Measurements from ENCODE around the gene APOL6. TPM values are rescaled to one million over a fixed set of nuclear protein-coding genes. Genes with fewer than 3 reads are reported as not detected.

Gene APOL6
- polyA plus RNA-seq, 1 donor (not counting 4 experiments of a cell fraction or from before 2014, with no cell fraction given) = 4.2 TPM

- Histone ChIP-seq H3K4me2 (ENCODE audit: control insufficient read depth, extremely low read depth, insufficient read depth, low read depth, low read length) (no peak overlapping the region), H3K27me3 (ENCODE audit: control insufficient read depth, extremely low read depth, insufficient read depth, low read length) (no peaks in the 10 kb centered on the region), H2AFZ (ENCODE audit: control insufficient read depth, low read length) (no peak overlapping the region), H3K4me3 (ENCODE audit: control insufficient read depth in 2 of 3, extremely low read depth in 1 of 3, insufficient read depth in 2 of 3, low read depth in 1 of 3, low read length in 3 of 3) (no peak overlapping the region), H3K9ac (ENCODE audit: control insufficient read depth, extremely low read depth, insufficient read depth, low read length) (no peak overlapping the region), H3K27ac (ENCODE audit: control insufficient read depth, insufficient read depth, low read length) (no peak overlapping the region), H3K4me1 (ENCODE audit: control insufficient read depth, extremely low read depth, insufficient read depth, low read length) (peaks cover 8% of the 10 kb centered on the region), H3K9me3 (ENCODE audit: control insufficient read depth, low read depth, low read length) (no peaks in the 10 kb centered on the region), H3K36me3 (ENCODE audit: control insufficient read depth in 2 of 2, extremely low read depth in 1 of 2, insufficient read depth in 2 of 2, low read length in 2 of 2) (no peaks in the 10 kb centered on the region), H3K79me2 (ENCODE audit: control insufficient read depth, insufficient read depth, low read length) (no peaks in the 10 kb centered on the region), H3K9me1 (ENCODE audit: control insufficient read depth, extremely low read depth, insufficient read depth, low read length) (no peaks in the 10 kb centered on the region), H4K20me1 (ENCODE audit: control insufficient read depth, extremely low read depth, insufficient read depth, low read length) (no peaks in the 10 kb centered on the region)
- dilution Hi-C loops (cut with MboI; ENCODE audit: extremely low pct_ligation_motif_present, low sequenced_read_pairs) = no loop called here
- FAIRE-seq = peak; percentile 48
- TF ChIP-seq, protein P1, sequence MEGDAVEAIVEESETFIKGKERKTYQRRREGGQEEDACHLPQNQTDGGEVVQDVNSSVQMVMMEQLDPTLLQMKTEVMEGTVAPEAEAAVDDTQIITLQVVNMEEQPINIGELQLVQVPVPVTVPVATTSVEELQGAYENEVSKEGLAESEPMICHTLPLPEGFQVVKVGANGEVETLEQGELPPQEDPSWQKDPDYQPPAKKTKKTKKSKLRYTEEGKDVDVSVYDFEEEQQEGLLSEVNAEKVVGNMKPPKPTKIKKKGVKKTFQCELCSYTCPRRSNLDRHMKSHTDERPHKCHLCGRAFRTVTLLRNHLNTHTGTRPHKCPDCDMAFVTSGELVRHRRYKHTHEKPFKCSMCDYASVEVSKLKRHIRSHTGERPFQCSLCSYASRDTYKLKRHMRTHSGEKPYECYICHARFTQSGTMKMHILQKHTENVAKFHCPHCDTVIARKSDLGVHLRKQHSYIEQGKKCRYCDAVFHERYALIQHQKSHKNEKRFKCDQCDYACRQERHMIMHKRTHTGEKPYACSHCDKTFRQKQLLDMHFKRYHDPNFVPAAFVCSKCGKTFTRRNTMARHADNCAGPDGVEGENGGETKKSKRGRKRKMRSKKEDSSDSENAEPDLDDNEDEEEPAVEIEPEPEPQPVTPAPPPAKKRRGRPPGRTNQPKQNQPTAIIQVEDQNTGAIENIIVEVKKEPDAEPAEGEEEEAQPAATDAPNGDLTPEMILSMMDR (optimal IDR thresholded peaks at IDR 0.05 in 1 of 3, IDR thresholded peaks at IDR 0.05 in 1 of 3, conservative IDR thresholded peaks at IDR 0.05 in 1 of 3; ENCODE audit: extremely low read depth in 1 of 3, insufficient read depth in 2 of 3, low read length in 3 of 3) = no peak
- TF ChIP-seq EZH2 (IDR thresholded peaks at IDR 0.05; ENCODE audit: low read length) = no peak
- no peak for DNase-seq (ENCODE audit: low read depth, low spot score)
Observed at GRCh38 chr22:35643991-35644390, 4.3 kb upstream of the APOL6 start.

DNA sequence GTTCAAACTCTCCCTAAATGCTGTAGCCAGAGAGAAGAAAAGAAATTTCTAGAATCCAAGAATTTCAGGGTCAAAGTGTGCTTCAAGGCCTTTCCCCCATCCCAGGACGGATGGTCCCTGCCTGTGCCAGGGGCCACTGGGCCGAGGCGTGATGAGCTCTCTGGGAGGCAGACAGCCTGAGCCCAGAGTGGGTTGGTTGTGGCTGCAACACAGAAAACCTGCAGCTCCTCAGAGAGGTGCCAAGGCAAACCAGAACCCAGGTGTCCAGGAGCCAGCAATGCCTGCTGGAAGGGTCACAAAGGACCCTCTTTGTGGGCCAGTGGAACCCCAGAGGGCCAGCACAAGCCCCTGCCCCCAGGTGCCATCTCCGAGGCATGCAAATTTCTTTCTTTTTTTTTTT, 2.6 kb upstream of the APOL6 start:
- no peak overlapping the region for H2AFZ ChIP-seq (ENCODE audit: control insufficient read depth, low read length)
- no peak overlapping the region for H3K27ac ChIP-seq (ENCODE audit: control insufficient read depth, insufficient read depth, low read length)
- no peaks in the 10 kb centered on the region for H3K36me3 ChIP-seq (ENCODE audit: control insufficient read depth in 2 of 2, extremely low read depth in 1 of 2, insufficient read depth in 2 of 2, low read length in 2 of 2)
- TF ChIP-seq, protein P1 (optimal IDR thresholded peaks at IDR 0.05 in 1 of 3, IDR thresholded peaks at IDR 0.05 in 1 of 3, conservative IDR thresholded peaks at IDR 0.05 in 1 of 3; ENCODE audit: extremely low read depth in 1 of 3, insufficient read depth in 2 of 3, low read length in 3 of 3) = no peak
- TF ChIP-seq EZH2 (IDR thresholded peaks at IDR 0.05; ENCODE audit: low read length) = no peak
- no peak overlapping the region for H3K9ac ChIP-seq (ENCODE audit: control insufficient read depth, extremely low read depth, insufficient read depth, low read length)
- H3K9me3 ChIP-seq (ENCODE audit: control insufficient read depth, low read depth, low read length) = no peaks in the 10 kb centered on the region
- no peak overlapping the region for H3K4me2 ChIP-seq (ENCODE audit: control insufficient read depth, extremely low read depth, insufficient read depth, low read depth, low read length)
- H4K20me1 ChIP-seq (ENCODE audit: control insufficient read depth, extremely low read depth, insufficient read depth, low read length) = no peaks in the 10 kb centered on the region
- H3K4me1 ChIP-seq (ENCODE audit: control insufficient read depth, extremely low read depth, insufficient read depth, low read length) = peaks cover 12% of the 10 kb centered on the region
- dilution Hi-C loops (cut with MboI; ENCODE audit: extremely low pct_ligation_motif_present, low sequenced_read_pairs) = no loop called here
- peaks cover 3% of the 10 kb centered on the region for H3K79me2 ChIP-seq (ENCODE audit: control insufficient read depth, insufficient read depth, low read length)
- H3K27me3 ChIP-seq (ENCODE audit: control insufficient read depth, extremely low read depth, insufficient read depth, low read length) = no peaks in the 10 kb centered on the region
- FAIRE-seq (no peak), DNase-seq (ENCODE audit: low read depth, low spot score) (no peak)
- no peaks in the 10 kb centered on the region for H3K9me1 ChIP-seq (ENCODE audit: control insufficient read depth, extremely low read depth, insufficient read depth, low read length)
- no peak overlapping the region for H3K4me3 ChIP-seq (ENCODE audit: control insufficient read depth in 2 of 3, extremely low read depth in 1 of 3, insufficient read depth in 2 of 3, low read depth in 1 of 3, low read length in 3 of 3)

Measured in keratinocyte (primary cell).